ENCODE data around the gene FMNL1. TPM values are rescaled to one million over a fixed set of nuclear protein-coding genes. Genes with fewer than 3 reads are reported as not detected.

The FMNL1 gene
- total RNA-seq, 4 donors from 2014 or later: 3.2 to 7.6 (median 4.2) TPM

DNA sequence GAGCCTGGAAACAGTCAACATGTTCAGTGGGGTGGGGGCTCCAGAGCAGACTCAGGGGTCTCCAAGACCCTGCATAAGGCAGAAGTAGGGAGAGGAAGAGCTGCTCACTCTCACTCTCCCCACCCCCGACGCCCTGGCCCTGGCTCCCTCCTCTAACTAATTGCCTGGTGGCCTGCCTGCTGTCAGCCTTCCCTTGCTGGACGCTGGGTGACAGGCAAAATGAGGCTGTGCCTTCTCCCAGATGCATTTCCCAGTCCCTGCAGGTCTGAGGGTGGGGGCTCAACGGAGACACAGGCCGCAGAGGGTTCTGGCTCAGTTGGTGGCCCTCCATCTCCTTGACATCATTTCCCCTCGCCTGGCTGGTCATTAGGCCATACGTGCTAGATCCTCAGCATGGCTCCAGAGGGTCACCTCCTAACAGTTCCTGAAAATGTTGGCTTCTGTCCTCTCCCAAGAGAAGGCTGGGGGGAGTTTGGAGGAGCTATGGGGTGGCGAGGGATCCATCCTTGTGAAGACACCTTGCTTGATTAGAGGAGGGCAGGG, 1.4 kb downstream of the FMNL1 start:
- WGBS, 2 donors: 67 to 79% methylated on average over 4 to 7 of the region's 8 CpGs
- no peak overlapping the region for H3K27ac ChIP-seq
- H3K4me1 ChIP-seq: peaks cover 0 to 10% of the 10 kb centered on the region in 2 donors
- no peaks in the 10 kb centered on the region for H3K27me3 ChIP-seq
- no peak overlapping the region for H3K4me3 ChIP-seq (replicated peaks in 1 of 3)
- H3K36me3 ChIP-seq: no peaks in the 10 kb centered on the region
- TF ChIP-seq POLR2A (IDR thresholded peaks at IDR 0.05): no peak
- TF ChIP-seq, protein P1, sequence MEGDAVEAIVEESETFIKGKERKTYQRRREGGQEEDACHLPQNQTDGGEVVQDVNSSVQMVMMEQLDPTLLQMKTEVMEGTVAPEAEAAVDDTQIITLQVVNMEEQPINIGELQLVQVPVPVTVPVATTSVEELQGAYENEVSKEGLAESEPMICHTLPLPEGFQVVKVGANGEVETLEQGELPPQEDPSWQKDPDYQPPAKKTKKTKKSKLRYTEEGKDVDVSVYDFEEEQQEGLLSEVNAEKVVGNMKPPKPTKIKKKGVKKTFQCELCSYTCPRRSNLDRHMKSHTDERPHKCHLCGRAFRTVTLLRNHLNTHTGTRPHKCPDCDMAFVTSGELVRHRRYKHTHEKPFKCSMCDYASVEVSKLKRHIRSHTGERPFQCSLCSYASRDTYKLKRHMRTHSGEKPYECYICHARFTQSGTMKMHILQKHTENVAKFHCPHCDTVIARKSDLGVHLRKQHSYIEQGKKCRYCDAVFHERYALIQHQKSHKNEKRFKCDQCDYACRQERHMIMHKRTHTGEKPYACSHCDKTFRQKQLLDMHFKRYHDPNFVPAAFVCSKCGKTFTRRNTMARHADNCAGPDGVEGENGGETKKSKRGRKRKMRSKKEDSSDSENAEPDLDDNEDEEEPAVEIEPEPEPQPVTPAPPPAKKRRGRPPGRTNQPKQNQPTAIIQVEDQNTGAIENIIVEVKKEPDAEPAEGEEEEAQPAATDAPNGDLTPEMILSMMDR (IDR thresholded peaks at IDR 0.05): no peak
- H3K9me3 ChIP-seq: no peaks in the 10 kb centered on the region
- no peak for DNase-seq
- intact Hi-C loops (cut with DNase I): loop anchor here (5.0 kb wide), 1 partner anchor 54 kb away; no protein-coding TSS in a partner anchor

DNA sequence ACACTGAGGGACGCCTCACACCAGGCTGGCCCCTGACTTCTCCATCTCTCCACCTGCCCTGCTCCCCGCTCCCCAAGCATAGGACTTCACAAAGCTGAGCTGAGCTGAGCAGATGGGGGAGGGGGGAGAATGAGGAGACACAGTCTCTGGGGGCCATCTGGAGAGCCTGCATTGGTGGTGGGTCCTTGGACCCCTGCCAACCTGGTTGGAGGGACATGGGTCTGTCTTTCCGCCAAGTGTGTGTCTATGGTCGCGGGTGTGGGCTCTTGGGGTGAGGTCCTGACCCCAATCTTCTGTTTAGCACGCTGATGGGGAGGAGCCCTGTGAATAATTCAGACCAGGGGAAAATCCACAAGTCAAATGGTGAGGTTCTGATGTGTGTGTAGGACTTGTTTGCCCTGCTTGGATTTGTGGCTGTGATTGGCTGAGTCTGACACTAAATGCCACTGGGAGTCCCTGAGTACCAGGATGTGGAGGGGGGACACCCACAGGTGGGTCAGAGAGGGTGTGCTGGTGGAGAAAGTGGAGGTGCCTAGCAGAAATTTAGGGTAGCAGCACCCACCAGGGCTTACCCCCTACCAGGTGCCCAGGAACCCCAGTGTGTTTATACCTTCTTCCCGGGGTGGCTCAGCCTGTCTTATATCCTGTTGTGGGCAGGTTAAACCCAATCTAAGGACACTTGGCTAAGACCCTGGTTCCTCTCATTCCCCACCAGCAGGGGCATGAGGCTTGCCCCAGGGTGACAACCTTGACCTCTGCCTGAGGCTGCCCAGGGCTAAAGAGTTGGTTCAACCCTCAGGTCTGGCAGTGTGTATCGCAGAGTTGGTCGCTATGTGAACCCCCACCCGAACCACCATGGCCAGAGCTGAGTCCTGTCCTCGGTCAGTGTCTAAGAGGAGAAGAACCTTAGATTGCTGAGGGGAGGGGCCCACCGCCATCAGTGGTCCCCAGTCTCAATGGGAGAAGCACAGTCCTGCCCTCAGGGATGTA, 2.1 kb downstream of the FMNL1 start:
- Histone ChIP-seq H3K27ac (no peak overlapping the region), H3K4me3 (replicated peaks in 1 of 3) (no peak overlapping the region), H3K9me3 (no peaks in the 10 kb centered on the region), H3K36me3 (no peaks in the 10 kb centered on the region), H3K4me1 (peaks cover 0 to 14% of the 10 kb centered on the region in 2 donors), H3K27me3 (no peaks in the 10 kb centered on the region)
- intact Hi-C loops (cut with DNase I): loop anchor here (5.0 kb wide), 1 partner anchor 53 kb away; no protein-coding TSS in a partner anchor
- no peak for DNase-seq
- no peak for TF ChIP-seq POLR2A (IDR thresholded peaks at IDR 0.05)
- TF ChIP-seq, protein P1 (IDR thresholded peaks at IDR 0.05): no peak
- WGBS, 2 donors: 76 to 91% methylated on average over 11 of the region's 12 CpGs

DNA sequence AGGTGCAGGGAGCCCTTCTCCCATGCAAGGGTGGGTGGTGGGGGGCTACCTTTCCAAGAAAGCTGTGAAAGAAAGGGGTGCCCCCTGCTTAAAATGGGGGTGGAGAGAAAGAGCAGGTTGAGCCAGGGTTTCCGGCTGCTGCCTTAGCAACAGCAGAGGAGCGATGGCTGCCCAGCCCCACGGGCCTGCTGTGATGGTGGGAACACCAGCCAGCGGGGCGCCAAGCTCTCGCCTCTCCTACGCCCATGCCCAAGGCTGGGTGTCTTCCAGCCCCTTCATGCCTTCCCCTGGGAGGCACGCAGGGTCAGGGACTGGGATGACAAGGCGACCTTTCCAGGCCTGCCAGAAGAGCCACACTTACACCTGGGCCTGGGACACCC, 3.0 kb downstream of the FMNL1 start:
- no peak for DNase-seq
- Histone ChIP-seq H3K27me3 (no peaks in the 10 kb centered on the region), H3K9me3 (no peaks in the 10 kb centered on the region), H3K27ac (no peak overlapping the region), H3K36me3 (no peaks in the 10 kb centered on the region), H3K4me3 (replicated peaks in 1 of 3) (no peak overlapping the region), H3K4me1 (peaks cover 0 to 19% of the 10 kb centered on the region in 2 donors)
- TF ChIP-seq POLR2A (IDR thresholded peaks at IDR 0.05): no peak
- TF ChIP-seq, protein P1 (IDR thresholded peaks at IDR 0.05): no peak
- intact Hi-C loops (cut with DNase I): loop anchor here (5.0 kb wide), 1 partner anchor 53 kb away; no protein-coding TSS in a partner anchor
- 86 to 91% methylated on average over 9 of the region's 9 CpGs for WGBS, 2 donors

DNA sequence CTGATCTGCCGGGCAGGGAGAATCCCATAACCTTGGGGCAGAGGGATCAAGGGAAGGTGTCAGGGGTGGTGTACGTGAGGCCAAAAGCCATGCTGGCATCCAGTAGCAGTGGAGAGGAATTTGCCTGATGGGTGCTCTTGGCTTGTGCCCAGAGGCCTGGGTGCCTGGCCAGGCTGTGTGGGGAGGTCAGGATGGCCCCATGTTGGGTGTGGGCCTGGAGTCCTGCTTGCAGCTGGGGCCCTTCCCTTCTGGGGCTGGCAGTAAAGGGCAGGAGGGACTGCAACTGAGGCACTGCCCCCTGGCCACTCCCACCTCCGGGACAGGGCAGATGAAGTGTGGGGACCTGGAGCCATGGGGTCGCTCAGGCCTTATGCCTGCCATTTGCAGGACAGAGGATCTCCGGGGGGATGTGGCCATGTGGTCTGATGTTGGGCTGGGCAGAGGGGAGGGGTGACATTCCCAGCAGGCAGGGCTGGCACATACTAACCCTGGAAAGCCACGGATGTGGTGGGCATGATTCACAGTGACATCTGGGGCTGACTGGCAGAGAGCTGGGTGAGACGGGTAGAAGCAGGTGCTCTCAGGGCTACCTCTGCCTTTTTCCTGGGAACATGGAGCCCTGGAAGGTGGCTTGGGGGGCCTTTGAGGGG, 3.5 kb downstream of the FMNL1 start:
- H3K27ac ChIP-seq: no peak overlapping the region
- peaks cover 0 to 19% of the 10 kb centered on the region in 2 donors for H3K4me1 ChIP-seq
- no peaks in the 10 kb centered on the region for H3K27me3 ChIP-seq
- no peaks in the 10 kb centered on the region for H3K36me3 ChIP-seq
- no peak overlapping the region for H3K4me3 ChIP-seq (replicated peaks in 1 of 3)
- no peaks in the 10 kb centered on the region for H3K9me3 ChIP-seq
- intact Hi-C loops (cut with DNase I): no loop called here
- TF ChIP-seq POLR2A (IDR thresholded peaks at IDR 0.05): no peak
- TF ChIP-seq, protein P1 (IDR thresholded peaks at IDR 0.05): no peak
- WGBS, 2 donors: 78 to 90% methylated on average over 6 to 7 of the region's 7 CpGs
- no peak for DNase-seq
